SIG-M5 (cell line): ENCODE results near the gene NPAS3.

ENCODE experiments used
- DNase-seq: peaks from one replicate; lab custom pipeline; 2025; lab: John Stamatoyannopoulos, UW

The NPAS3 gene

DNA sequence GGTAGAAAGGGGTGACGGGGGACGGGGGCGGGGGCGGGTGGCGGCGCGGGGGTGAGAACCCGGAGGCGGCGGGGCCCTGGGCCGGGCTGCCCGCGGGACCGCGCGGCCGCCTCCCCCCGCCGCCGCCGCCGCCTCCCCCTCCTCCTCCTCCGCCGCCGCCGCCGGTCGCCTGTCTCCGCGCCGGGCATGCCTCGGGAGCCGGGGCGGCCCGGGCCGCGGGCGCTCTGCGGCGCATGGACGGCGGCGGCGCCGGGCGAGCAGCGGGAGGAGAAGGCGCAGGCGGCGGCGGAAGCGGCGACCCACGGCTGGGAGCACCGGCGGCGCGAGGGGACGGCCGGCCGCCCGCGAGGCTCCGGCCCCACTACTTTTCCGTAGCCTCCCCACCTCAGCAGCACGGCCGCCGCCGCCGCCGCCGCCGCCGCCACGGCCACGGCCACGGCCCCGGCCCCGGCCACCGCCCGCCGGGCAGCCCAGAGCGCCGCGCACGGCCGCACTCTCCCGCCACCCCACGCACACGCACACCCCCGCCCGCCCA is at the start of gene NPAS3:
Gene NPAS3, plus strand, starts transcription at position 161 of the 535 bp plus-strand sequence.
- DNase-seq: no peak

DNA sequence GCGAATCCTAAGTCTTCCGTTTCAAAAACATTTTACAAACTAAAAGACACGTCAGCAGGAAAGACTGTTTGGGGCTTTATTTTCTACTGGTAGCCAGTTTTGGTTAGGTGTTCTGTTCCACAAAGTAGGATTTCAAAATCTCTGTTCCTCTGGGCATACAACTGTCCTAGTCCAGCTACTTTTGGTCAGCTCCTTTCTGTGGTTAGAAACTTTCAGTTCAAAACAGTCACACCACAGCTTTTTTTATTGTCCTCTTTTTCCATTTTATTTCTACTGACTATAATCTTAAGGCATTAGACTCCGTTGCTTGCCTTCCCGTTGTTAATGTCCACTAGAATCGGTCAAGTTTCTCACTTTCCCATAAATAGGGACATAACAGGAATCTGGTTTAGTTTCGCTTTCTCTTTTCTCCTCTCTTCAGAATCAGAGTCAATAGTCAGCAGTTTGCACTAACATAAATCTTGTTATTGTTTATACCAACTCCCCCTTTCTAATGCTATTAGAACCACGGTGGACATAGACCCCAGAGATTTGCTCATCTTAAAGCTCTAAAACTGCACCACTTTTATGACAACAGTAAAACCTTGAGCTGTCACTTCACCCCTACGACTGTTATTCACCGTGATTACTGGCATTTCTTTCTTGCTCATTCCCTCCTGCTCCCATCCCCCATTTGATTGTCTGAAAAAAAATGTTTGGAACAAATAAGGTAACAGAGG is 41.5 kb upstream of the NPAS3 start:
- no peak for DNase-seq

DNA sequence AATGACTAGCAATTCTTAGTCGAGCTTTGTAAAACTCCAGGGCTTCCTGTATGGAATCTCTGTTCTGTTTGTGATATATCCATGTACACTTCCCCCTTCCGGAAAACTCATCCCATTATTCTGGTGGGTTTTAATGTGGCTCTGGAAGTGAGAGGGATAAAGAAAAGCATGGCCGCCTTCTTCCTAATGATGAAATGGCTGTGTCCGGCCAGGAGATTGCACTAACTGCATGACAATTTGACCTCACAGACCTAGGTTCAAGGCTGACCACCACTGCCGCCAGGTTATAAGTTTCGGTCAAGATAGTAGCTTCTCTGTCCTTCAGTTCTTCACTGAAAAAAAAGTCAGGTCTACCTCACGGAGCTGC is 41.0 kb upstream of the NPAS3 start:
- DNase-seq: no peak

DNA sequence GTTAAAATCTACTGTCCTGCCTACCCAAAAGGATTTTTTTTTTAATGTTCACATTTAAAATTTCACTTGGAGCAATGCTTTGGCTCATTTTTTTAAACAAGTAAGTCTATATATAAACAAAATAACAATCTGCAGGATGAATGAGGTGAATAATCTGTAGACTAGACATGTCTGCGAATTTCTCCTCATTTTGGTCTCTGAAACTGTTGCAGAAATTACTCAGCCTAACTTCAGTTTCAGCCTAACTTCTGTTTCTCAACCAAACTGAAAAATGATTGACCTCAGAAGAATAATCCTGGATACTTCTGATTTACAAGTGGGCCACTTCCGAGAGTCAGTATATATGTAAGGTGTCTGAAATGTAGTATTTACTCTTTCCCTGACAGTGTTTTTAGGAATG is 39.8 kb upstream of the NPAS3 start:
- no peak for DNase-seq

DNA sequence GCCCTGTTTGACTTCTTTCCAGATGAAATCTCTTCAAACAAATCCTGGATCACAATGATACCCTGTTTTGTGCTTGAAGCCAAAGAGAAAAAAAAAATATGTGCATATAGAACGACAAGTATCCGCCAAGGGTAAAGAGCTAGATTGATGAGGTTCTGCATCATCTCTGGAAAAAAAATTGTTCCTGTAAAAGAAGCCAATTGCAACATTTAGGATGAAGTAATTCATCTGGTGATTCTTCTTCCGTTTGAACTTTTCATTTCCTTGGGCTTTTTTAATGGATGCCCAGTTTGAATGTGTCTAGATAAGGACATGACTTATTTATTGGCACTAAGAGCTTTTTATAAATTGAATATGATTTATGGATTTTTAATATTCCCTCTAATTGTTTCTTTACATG is 38.1 kb upstream of the NPAS3 start:
- DNase-seq: no peak

DNA sequence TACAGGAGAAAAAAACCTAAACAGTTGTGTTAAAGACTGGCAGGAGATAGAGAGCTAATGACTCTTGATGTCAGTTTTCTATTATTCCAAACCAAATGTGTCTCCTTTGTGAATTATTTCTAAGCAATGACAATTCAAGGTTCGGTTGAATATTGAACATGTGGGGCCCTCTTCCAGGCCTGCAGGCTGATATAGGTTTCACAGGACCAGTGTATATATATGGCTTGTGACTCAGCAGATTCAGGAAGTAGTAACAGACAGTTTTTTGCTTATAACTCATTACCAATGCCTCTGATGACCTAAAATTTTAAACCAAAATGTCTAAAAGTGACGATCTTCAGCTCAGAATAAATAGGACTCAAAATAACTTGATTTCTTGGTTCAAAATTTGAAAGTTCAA is 33.7 kb upstream of the NPAS3 start:
- no peak for DNase-seq

DNA sequence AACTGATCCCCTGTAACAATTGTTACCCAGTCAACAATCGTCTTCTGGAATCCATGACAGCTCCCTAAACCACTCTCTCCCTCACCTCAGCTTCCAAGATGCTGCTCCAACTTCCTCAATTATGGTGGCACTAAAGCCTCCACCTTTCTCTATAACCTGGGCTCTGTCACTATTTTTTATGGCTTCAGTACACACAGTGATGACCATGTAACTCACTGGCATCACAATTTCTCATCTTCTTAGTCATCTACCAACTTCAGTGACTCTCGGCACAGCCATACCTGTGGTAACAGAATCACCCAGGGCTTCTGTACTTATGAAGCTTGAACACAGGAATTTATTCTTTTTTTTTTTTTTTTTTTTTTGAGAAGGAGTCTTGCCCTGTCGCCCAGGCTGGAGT is 32.0 kb upstream of the NPAS3 start:
- no peak for DNase-seq

DNA sequence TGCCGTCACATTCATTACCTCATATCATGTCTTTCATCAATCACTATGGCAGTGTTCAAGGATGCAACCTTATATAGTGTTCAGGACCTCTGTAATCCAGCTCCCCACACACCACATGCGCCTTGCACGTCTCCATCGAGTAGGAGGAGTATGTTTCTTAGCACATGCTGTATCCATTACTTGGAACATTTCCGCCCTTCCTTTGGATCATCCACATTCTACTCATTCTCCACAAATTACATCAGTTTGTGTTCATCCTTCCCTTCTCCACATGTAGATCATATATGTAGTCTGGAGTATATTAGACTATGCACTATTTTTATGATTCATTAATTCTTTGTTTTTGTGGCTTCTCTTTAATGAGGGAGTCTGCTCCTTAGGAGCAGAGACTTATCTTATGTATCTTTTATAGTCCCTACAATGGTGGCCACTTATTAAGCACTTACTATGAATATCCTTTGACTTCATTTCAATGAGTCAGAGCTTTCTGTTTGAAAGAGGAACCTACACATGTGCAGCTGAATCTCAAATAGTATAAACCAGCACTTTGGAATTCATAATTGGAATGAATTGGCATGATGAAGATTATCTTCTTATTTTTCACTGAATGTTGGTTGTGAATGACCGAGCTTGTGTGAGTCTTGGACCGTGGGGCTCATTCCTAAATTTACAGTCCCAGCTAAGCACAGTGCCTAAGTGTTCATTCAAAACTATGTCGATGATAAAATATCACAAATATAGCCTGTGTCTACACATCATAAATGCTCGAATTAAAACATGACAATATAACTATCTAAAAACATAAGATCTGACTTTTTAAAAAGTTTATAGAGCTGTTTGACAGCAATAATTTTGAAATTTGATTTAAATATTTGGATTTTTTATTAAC is 30.2 kb upstream of the NPAS3 start:
- DNase-seq: no peak

DNA sequence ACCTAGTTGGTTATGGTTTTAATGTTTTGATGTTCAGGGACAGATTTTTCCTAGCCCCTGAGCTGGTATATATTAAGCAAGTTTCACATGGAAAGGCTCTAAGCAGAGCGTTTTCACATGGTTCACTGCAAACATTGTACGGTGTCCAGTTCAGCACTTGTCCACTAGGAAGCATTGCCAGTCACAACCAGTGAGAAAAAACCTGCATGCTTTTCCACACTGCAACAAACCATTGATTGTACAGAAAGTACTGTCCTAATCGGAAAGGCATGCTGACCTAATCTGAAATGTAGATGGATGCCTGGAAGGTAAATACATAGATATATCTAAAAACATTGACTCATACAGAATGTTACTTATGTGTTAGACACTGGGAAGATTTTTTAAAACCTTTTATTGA is 25.0 kb upstream of the NPAS3 start:
- no peak for DNase-seq

DNA sequence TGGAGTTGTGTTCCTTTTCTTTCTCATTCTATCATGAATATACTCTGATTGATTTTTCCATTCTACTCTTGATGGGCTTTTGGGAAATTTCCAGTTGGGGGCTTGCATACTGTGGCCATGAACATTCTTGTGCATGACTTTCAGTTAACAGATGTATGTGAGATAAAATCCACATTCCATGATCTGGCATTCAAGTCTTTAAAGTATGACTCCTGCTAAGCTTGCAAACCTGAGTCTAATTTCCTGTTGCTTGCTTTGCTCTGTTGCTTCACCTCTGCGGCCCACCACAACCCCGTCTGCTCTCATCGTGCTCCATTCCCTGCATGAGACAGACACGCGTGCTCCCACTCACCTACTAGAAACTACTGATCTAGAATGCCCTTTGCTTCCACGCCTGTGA is 24.3 kb upstream of the NPAS3 start:
- DNase-seq: no peak

DNA sequence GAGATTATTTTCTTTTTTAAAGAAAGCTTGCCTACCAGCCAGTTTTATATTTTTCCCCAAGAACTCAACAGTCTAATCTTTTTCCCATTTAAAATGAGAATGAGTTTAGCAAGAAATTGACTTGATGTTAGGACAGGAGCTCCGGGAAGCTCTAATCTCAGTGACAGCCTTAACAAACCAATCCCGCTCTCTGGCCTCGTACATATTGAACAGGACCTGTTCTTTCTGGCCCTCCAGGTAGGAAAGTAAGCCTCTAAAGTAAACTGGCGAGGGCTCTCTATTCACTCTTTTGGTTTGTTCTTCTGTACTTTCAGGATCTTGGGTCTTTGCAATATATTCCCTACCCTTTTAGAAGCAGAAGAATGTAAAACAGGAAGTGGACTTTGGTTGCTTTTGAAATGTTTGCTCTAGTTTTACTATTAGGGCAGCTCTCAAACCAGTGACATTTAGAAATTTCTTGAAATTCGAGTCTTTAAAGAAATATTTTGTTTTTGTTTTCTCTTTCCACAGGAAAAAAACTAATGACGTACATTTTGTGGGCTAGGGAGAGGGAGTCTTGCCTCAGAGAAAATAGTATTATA is 17.9 kb upstream of the NPAS3 start:
- DNase-seq: no peak

DNA sequence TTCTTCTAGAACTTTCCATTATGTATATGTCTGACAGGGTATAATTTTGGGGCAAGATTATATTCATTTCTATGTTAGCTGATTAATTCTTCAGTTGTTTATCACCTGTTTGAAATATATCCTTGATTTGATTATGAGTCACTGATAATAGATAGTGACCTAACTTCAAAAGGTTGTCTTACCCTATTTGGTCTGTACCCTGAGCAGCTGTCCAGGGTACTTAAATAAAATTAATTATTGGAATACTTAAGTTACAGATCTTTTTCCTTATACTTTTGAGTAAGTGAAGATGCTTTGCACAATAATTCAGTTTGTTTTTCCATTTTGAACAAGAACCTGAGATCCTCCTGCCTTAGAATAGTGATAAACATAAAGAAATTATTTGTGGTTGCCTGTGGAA is 13.2 kb upstream of the NPAS3 start:
- DNase-seq: no peak

DNA sequence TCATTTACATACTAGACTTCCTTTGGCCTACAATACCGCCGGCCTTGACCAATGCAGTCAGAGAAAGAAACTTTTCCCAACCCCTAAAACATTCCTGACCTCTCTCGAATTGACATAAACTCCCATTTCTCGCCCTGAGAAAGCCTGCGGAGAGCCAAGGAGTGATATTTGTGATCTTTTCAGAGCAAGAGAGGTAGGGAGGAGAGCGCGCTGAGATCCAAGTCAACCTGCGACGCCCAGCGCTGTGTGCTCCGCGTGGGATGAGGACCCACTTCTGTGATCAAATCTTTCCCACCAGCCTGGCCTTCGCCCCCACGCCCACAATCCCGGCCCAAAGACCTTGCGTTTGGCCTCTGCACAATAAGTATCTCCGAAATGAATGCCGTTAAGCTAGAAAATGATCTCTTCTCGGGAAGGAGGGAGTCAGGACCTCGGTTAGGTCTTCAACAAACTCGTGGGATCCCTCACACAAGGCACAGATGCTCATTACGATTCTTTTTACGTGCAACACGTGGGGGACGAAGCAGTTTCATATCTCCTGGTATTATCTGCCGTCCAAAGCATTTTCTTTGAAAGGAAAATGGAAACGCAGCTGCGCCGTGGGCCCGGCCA is 6.3 kb upstream of the NPAS3 start:
- DNase-seq: no peak

DNA sequence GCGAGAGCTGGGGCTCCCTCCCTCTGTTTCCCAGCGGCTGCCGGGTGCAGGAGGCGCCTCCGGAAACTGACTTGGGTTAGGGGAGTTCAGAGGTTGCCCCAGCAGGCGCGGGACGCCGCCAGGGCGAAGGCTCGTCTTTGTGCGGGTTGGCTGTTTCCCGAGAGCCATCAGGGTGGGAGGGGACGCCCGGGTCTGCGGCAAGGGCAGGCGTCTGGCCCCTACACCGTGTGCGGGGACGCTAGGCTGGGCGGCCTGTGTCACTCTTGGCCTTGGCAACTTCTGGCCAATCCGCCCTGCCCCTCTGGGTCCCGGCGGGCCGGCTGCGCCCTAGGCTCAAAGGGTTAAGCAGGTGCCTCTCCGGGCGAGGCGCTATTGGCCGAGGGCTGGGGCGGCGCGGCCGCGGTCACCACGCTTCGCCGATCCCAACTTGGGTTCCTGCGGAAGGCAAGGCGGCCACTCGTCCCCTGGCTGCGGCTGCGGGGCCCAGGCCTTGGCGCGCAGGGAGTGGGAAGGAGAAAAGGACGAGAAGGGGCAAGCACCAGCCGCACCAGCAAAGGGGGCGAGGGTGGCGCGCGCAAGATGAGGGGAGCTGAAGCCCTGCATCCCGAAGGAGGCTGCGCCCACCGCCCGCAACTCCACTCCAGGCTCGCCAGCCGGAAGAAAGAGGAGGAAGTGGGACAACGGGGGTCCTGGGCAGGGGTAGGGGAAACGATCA is 5.6 kb upstream of the NPAS3 start:
- DNase-seq: no peak

DNA sequence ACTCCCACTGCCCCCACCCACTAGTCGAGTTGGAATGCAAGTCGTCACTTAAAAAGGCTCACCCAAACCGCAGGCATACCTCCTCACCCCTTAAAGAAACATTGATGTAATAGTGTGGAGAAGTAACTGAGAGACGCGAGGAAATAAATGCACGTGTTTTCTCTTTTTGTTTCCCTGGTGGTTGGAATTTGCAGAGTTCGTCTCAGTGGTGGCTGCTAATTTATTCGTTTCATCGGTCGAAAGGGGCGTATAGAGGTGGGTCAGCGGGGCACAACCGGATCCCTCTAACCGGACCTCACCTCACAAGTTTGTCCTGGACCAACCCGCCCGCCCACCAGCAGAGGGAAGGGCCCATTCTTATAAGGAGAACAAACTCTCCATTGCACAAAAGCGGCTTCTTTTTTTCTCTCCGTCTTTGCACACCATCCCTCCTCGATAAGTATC is 5.0 kb upstream of the NPAS3 start:
- DNase-seq: no peak

DNA sequence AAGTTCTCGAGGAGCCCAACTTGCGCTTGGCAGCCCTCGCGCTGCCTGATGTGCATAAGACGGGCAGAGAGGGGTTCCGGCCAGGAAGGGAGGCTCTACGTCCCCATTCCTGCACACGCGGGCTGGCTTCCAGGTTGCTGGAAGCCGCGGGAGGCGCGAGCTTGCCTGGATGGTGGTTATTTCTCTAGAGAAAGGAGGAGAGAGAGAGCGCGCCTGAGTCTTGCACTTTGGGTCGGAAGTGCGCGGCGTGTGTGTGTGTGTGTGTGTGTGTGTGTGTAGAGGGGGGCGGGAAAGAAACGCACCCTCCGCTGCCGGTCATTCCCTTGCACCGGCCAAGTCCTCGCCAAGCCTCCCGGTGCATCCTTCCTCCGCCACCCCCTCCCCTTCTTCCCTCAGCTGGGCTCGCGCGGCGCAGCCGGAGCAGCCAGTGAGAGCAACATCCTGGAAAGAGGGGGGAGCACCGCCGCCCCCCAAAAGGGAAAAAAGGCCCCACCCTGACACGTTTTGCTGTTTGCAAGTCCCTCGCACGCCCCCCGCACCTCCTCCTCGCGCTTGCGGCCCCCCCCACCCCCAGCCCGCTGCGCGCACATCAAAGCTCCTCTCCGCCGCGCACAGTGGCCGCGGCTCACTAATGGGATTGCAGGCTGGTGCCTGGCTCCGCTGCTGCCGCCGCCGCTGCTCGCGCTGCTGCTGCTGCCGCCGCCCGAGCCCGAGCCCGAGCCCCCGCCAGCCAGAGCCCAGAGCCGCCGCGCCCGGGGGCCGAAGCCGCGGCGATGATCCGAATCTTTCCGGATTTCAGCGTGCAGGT is 4.4 kb upstream of the NPAS3 start:
- no peak for DNase-seq

DNA sequence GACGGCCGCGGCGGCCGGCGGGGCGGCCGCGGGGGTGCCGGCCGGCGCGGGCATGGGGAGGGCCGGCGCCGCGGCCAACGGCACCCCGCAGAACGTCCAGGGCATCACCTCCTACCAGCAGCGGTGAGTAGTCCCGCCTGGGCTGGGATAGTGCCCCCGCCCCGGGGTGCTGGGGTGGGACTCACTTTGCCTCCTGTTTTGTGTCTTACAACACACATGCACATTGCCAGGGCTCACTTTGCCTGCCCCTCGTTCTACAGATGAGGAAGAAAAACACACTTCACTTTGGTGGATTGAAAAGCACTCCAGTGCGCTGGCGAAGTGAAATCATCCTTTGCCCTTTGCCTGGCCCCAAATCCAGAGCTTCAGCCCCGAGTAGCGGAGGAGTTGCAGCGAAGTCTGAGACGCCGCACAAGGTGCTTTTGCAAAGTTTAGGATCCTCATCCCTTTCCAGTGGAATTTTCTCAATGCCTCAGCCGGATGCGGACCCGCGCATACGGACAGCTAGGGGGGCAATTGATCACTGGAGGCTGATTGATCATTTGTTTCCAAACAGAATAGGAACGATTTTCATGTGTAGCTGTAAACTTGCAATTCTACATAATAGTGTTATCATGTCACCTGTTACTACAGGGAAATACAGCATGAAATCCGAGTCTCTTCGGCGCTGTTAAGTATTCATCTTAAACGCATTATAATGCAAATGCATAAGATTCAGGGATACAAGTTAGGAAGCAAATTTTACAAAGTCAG is 3.6 kb upstream of the NPAS3 start:
- DNase-seq: no peak

DNA sequence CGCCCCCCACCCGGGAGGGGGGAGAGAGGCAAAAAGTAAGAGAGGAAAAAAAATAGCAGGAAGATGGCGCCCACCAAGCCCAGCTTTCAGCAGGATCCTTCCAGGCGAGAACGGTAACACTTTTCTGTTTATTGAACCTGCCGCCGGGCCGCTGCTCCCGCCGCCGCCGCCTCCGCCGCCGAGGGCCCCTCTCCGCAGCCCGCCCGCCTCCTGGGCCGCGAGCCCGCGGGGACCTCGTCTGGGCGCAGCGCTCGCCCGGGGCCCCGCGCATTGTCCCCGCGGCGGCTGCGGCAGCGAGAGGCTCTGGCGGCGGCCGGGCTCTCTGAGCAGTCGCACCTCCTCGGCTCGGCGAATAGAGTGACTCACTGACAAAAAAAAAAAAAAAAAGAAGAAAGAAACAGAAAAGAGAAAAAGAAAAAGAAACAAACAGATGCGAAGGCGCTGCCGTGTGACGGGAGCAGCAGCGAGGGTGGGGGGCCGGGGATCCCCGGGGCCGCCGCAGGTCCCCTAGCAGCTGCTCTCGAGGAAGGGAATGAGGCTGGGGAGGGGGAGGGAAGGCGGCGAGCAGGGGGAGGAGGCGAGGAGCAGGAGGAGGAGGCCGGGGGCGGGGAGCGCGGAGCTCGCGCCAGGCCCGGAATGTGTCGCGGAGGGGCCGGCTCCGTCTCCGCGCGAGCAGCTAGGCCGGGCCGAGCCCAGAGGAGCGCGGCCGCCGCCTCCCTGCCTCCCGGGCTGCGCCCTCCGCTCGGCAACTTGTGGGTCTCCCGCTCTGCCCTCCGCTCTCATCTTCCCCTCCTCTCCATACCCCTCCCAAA is 781 bp downstream of the NPAS3 start:
- no peak for DNase-seq

DNA sequence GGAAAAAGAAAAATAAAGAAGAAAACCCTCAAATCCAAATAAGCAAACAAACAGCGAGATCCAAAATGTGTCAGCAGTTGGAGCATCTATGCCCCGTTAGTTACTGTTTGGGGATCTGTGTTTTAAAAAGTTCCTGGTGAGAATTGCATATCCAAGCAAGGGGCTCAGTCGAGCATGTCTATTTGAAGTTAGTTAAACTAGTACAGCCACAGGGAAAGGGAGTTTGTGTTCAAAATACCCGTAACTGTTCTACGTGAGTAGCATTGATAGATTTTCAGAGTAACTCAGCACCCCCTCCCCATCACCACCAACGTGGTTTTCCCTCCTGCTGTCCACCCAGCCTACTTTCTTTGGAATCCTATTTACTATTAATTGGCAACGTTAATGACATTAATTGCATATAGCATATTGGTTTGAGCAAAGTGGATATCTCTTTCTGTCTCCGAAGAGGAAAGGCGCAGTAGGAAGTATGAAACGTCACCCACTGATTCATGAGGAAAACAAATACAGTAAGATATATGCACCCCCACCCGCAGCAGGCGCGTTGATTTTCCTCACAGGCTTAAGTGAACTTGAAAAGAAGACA is 1.5 kb downstream of the NPAS3 start:
- DNase-seq: no peak
